Hepatocyte (in vitro differentiated cells): ENCODE results near the gene KLHL1. TPM values are rescaled to one million over a fixed set of nuclear protein-coding genes. Genes with fewer than 3 reads are reported as not detected.

Experiments used
- DNase-seq: peaks from one replicate; pipeline ENCODE4 v3.0.0-alpha.2; 2016; ENCODE audit warnings: low spot score
- H2AFZ ChIP-seq: fragments of 200-600 bp; sonication (generic); 2 replicates; pipeline ENCODE4 v1.6.0; 2016; ENCODE audit warnings: antibody characterized with exemption, mild to moderate bottlenecking
- H3K27ac ChIP-seq: fragments of 200-600 bp; sonication (generic); 2 replicates; pipeline ENCODE4 v1.5.1; 2016; ENCODE audit warnings: mild to moderate bottlenecking
- H3K27me3 ChIP-seq: fragments of 200-600 bp; sonication (generic); 2 replicates; pipeline ENCODE4 v1.6.1; 2016
- H3K36me3 ChIP-seq: fragments of 200-600 bp; sonication (generic); replicated peaks from 2 replicates; pipeline ENCODE4 v1.5.1; 2016; ENCODE audit warnings: low read depth; ENCODE audit not compliant: insufficient read depth
- H3K4me1 ChIP-seq: fragments of 200-600 bp; sonication (generic); 2 replicates; pipeline ENCODE4 v1.5.1; 2016; ENCODE audit warnings: mild to moderate bottlenecking, moderate library complexity; ENCODE audit not compliant: insufficient read depth
- H3K4me2 ChIP-seq: fragments of 200-600 bp; sonication (generic); 2 replicates; pipeline ENCODE4 v1.6.0; 2016
- H3K4me3 ChIP-seq: fragments of 200-600 bp; sonication (generic); 2 replicates; pipeline ENCODE4 v1.5.1; 2016; ENCODE audit warnings: mild to moderate bottlenecking
- H3K79me2 ChIP-seq: fragments of 200-600 bp; sonication (generic); 2 replicates; pipeline ENCODE4 v1.6.0; 2017; ENCODE audit warnings: mild to moderate bottlenecking
- H3K9me2 ChIP-seq: fragments of 200-600 bp; sonication (generic); replicated peaks from 2 replicates; pipeline ENCODE4 v1.6.0; 2017; ENCODE audit warnings: mild to moderate bottlenecking; ENCODE audit not compliant: insufficient read depth
- H3K9me3 ChIP-seq: fragments of 200-600 bp; sonication (generic); 2 replicates; pipeline ENCODE4 v1.5.1; 2016; ENCODE audit warnings: low read depth, mild to moderate bottlenecking
- H4K20me1 ChIP-seq: fragments of 200-600 bp; sonication (generic); 2 replicates; pipeline ENCODE4 v1.6.0; 2016; ENCODE audit warnings: mild to moderate bottlenecking; ENCODE audit not compliant: insufficient read depth, poor library complexity, severe bottlenecking
- EZH2 ChIP-seq: fragments of 200-600 bp; sonication (generic); IDR thresholded peaks from 2 replicates; pipeline ENCODE4 v1.6.1; 2016; ENCODE audit warnings: antibody characterized with exemption, mild to moderate bottlenecking, borderline replicate concordance
- EZH2phosphoT487 ChIP-seq: fragments of 200-600 bp; sonication (generic); IDR thresholded peaks from one replicate; pipeline ENCODE4 v1.6.1; 2018; ENCODE audit warnings: antibody characterized with exemption, mild to moderate bottlenecking, low read depth, moderate library complexity; ENCODE audit not compliant: unreplicated experiment, severe bottlenecking
- WGBS: methylation state at CpG from one replicate; pipeline ENCODE4 v1.1.6; 2016; ENCODE audit warnings: low lambda C conversion rate; ENCODE audit errors: missing lambda C conversion rate; 5-methylcytosine and 5-hydroxymethylcytosine counted together
- polyA plus RNA-seq: library from polyadenylated mRNA; unstranded; fragments of >200 nt; fragmentation: Nextera tagmentation; extraction: Ambion mirVana; gene quantifications from 2 replicates; pipeline ENCODE4 v1.2.1, GENCODE V29; 2016
- total RNA-seq: library from RNA; depleted of rRNA; stranded (reverse); fragments of >200 nt; gene quantifications from 2 replicates; pipeline ENCODE4 v1.2.3, GENCODE V29; 2014
- TF ChIP-seq, protein P1 (sequence below): fragments of 200-600 bp; sonication (generic); IDR thresholded peaks from 2 replicates; pipeline ENCODE4 v1.5.1; 2016; ENCODE audit warnings: antibody characterized with exemption, mild to moderate bottlenecking; ENCODE audit not compliant: poor library complexity

Gene KLHL1
- total and polyA plus RNA-seq, 2 experiments from 2014 or later, result 1.2 TPM

DNA sequence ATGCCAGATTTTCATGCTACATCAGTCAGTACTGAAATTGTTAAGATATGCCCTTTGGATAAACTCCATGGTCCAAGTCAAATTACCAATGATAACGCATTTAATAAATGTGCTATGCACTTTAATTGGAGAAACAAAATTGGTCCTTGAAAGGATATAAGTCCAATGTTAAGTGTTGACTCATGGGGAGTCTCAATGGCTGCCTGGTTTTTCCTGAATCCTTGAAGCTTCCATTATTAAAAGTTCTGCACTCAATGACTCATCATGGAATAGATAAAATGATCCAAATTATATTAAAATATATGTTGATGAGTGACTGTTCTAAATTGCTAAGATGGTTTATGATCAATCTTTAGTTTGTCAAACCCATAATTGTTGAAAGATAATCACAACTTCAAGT is 346.7 kb downstream of the KLHL1 start:
- no peaks in the 10 kb centered on the region for H3K27me3 ChIP-seq
- no peaks in the 10 kb centered on the region for H4K20me1 ChIP-seq
- H2AFZ ChIP-seq, result no peak overlapping the region
- no peaks in the 10 kb centered on the region for H3K79me2 ChIP-seq
- H3K4me3 ChIP-seq, result no peak overlapping the region
- DNase-seq, result no peak
- 97% methylated on average over 1 of the region's 1 CpG for WGBS
- H3K9me2 ChIP-seq, result no peaks in the 10 kb centered on the region
- no peak overlapping the region for H3K4me2 ChIP-seq
- no peak overlapping the region for H3K27ac ChIP-seq
- H3K4me1 ChIP-seq, result no peaks in the 10 kb centered on the region
- H3K9me3 ChIP-seq, result no peaks in the 10 kb centered on the region
- H3K36me3 ChIP-seq, result no peaks in the 10 kb centered on the region
- no peak for TF ChIP-seq EZH2phosphoT487
- TF ChIP-seq, protein P1, sequence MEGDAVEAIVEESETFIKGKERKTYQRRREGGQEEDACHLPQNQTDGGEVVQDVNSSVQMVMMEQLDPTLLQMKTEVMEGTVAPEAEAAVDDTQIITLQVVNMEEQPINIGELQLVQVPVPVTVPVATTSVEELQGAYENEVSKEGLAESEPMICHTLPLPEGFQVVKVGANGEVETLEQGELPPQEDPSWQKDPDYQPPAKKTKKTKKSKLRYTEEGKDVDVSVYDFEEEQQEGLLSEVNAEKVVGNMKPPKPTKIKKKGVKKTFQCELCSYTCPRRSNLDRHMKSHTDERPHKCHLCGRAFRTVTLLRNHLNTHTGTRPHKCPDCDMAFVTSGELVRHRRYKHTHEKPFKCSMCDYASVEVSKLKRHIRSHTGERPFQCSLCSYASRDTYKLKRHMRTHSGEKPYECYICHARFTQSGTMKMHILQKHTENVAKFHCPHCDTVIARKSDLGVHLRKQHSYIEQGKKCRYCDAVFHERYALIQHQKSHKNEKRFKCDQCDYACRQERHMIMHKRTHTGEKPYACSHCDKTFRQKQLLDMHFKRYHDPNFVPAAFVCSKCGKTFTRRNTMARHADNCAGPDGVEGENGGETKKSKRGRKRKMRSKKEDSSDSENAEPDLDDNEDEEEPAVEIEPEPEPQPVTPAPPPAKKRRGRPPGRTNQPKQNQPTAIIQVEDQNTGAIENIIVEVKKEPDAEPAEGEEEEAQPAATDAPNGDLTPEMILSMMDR, result no peak
- TF ChIP-seq EZH2, result no peak

DNA sequence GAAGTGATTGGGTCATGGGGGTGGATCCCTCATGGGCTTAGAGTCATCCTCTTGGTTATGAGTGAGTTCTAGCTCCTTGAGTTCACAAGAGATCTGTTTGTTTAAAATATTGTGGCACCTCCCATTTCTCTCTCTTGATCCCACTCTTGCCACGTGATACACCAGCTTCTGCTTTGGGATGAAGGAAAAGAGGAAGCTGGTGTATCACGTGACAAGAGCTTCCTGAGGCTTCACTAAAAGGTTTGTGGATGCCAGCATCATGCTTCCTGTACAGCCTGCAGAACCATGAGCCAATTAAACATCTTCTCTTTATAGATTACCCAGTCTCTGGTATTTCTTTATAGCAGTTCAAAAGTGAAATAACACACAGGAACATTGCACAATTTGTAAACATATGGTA is 353.2 kb downstream of the KLHL1 start:
- Histone ChIP-seq H3K9me3 (no peaks in the 10 kb centered on the region), H2AFZ (no peak overlapping the region), H3K9me2 (no peaks in the 10 kb centered on the region), H3K4me2 (no peak overlapping the region), H3K4me1 (no peaks in the 10 kb centered on the region), H3K27ac (no peak overlapping the region), H3K27me3 (no peaks in the 10 kb centered on the region), H4K20me1 (no peaks in the 10 kb centered on the region), H3K79me2 (no peaks in the 10 kb centered on the region), H3K4me3 (no peak overlapping the region), H3K36me3 (no peaks in the 10 kb centered on the region)
- 89% methylated on average over 2 of the region's 2 CpGs for WGBS
- DNase-seq, result no peak
- no peak for TF ChIP-seq EZH2phosphoT487
- TF ChIP-seq EZH2, result no peak
- TF ChIP-seq, protein P1, result no peak

DNA sequence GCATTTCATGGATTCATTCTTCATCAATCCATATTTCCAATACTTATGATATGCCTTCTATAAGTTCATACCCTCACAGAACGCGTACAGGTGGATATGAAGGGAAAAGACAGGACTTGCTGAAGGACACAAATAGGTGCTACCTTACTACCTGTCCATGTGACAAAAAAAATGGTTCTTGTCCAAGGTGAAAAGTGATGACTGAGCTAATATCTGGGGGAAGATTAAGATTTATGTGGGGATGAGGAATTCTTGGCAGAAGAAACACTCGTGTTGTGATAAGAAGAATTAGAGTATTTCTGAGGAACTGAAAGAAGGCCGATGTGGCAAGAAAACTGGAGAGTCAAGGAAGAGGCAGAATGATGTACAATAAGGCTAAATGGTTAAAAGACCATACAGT is 357.0 kb downstream of the KLHL1 start:
- Histone ChIP-seq H3K27ac (no peak overlapping the region), H2AFZ (no peak overlapping the region), H3K4me2 (no peak overlapping the region), H3K27me3 (no peaks in the 10 kb centered on the region), H3K4me3 (no peak overlapping the region), H3K9me3 (no peaks in the 10 kb centered on the region), H3K9me2 (no peaks in the 10 kb centered on the region), H3K79me2 (no peaks in the 10 kb centered on the region), H4K20me1 (no peaks in the 10 kb centered on the region), H3K36me3 (no peaks in the 10 kb centered on the region), H3K4me1 (no peaks in the 10 kb centered on the region)
- TF ChIP-seq, protein P1, result no peak
- no peak for TF ChIP-seq EZH2
- no peak for TF ChIP-seq EZH2phosphoT487
- no peak for DNase-seq
- 91% methylated on average over 4 of the region's 4 CpGs for WGBS
